HG03066 (cell line): Measurements from ENCODE around the gene SMARCB1.
A peak's percentile ranks its signal among the peaks of the same experiment; 100 is the strongest.

Source experiments
- ATAC-seq: cut with Tn5 transposase; IDR thresholded peaks from one replicate; pipeline ENCODE4 v1.9.1; 2021; ENCODE audit warnings: low read depth; ENCODE audit not compliant: unreplicated experiment

The SMARCB1 gene

GRCh38 chr22:23760056-23760455, 26.7 kb upstream of the SMARCB1 start:
- ATAC-seq = no peak

DNA sequence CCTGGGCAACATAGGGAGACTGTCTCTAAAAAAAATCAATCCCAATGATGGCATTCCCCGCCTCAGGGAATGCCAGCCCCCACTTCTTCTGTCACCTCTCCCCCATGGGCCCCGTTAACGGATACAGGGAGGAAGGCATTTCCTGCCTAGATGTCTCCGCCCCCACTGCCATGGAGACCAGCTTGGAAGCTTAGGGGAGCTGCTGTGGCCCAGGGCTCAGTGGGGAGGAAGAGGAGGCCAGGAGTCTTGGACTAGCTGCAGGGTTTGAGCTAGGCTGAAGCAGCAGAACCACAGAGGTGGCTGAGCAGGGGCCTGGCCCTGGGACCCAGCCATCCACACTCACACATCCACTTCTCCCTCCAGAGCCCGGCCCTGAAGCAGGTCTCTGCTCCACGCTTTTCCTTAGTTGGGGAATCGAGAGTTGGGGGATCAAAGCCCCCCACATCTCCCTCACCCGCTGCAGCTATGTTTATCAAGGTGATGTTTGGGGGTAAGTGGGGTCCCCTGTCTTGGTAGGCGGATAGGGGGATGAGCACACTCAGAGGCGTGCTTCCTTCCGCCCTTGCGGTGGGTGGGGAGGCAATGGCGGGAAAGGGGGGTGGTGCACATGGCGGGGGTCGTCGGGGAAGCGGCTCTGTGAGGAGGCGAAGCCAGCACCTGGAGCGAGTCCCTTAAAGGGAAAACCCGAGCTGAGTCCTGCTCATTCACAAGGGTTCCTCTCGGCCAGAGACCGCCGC, 23.8 kb upstream of the SMARCB1 start, which contains the start of gene C22orf15:
Gene C22orf15 (plus strand): TSS at position 149 of the 737 bp plus-strand sequence. CDS start 317 bp downstream, at position 466.
- no peak for ATAC-seq

GRCh38 chr22:23763579-23763945, 23.2 kb upstream of the SMARCB1 start:
- ATAC-seq = no peak

DNA sequence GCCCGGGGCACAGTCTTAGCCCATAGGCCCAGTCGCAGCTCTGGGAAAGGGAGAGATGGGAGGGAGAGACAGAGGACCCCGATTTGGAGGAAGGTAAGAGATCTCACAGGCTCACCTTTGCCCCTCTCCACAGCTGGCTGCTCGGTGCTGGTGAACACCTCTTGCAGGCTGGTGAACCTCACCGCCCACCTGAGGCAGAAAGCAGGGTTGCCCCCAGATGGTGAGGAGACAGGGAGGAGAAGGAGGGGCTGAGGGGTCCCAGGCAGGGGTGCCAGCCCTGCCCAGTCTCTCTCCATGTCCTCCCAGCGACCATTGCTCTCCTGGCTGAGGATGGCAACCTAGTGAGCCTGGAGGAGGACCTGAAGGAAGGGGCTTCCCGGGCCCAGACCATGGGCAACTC, 22.8 kb upstream of the SMARCB1 start:
- no peak for ATAC-seq

DNA sequence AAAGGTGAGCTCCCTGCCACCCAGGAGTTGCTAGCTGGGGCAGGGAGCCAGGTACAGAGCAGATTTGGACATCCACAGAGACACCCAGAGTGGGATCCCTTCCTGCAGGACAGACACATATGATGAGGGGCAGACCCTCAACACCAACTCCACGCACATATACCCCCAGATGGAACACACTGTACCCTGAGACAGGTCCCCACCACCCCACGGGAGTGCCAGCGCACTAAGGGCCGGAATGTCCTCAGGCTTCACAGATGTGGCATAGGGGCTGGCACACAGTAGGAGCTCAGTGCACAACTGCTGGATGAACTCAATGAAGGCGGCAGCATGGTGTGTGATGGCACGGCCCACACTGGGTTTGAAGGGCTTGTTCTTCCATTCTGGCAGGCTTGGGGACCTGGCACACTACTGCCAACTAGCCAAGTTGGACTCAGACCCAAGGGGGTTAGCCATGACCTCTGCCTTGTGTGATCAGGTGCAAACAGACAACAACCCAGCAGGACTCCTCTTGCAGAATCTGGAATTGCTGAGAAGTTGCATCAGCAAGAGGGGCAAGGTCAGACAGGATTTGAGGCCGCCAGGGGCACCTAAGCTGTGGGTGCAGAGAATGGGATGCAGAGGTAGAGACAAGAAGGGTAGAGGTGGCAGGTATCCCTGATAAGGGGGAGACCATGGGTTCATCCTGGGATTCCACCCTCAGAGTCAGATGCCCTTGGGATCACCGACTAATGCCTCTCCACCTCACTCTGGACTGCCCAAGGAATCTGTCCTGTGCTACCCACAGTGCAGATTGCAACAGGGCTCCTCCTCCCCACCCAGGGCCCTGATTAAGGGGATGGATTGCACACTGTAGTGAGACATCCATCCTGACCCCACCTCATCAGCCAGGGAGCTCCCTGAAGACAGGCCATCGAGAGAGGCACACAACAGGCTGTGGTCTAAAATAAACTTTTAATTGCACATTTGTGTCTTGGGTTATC, 21.6 kb upstream of the SMARCB1 start:
- no peak for ATAC-seq

GRCh38 chr22:23767303-23767672, 19.5 kb upstream of the SMARCB1 start:
- ATAC-seq = no peak

DNA sequence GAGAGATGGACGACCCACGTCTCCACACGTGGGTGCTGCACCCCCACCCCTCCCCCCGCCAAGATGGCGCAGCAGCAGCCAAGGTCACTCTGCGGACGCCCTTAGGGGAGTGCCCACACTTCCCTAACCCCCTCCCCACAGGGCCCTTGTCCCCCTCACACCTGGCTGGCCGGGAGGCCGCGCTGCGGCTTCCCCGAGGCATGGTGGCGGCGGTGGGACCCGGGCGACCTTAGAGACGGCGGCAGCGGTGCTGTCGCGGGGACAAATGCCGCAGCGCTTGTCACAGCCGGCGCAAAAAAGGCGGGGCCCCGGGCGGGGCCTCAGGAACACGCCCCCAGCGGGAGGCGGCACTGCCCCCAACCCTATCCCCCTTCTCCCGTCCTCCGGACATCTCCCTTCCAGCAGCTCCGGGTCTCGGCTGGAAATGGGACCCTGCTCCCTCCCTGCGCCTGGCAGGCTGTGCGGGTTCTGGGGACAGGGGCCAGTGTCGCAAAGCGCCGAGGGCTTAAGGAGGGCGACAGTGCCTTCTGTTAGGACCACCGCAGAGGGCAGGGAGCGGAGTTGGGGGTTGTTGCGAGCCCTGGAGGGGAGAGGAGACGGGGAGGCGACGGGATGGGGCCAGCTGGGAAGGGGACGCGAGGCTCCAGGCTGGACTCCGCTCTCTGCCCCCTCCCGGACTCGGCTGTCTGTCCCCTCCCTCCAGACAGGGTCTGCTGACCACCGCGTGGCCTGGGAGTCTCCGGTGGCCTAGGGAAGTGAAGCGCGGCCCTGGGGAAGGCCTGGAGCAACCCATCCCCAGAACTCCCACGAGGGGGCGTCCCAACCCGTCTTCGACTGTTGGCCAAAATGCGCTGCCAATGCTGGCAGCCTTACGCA, 18.9 kb upstream of the SMARCB1 start, which contains the start of gene CHCHD10:
Gene CHCHD10 (minus strand): TSS at position 300 of the 876 bp plus-strand sequence. CDS start 98 bp downstream, at position 202.
- ATAC-seq = peak; percentile 44

GRCh38 chr22:23769321-23769965, 17.3 kb upstream of the SMARCB1 start:
- no peak for ATAC-seq

DNA sequence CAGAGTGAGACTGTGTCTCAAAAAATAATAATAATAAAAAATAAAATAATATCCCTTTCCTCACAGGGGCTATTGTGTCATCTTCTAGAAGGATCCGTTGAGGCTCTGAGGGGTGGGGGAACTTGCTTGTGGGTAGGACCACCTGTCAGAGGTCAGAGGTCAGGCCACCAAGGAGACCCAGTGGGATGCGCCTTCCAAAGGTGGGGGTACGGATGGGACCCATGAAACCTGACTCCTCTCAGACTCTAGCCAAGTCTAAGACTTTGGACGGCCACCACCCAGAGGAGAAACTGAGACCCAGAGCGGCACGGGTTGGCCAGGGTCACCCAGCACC, 14.5 kb upstream of the SMARCB1 start:
- no peak for ATAC-seq

GRCh38 chr22:23772649-23773473, 13.9 kb upstream of the SMARCB1 start, which contains the start of gene MMP11:
TSS of gene MMP11 (plus strand) at chr22:23772849. CDS start at chr22:23772871, 22 bp downstream.
- ATAC-seq = no peak

DNA sequence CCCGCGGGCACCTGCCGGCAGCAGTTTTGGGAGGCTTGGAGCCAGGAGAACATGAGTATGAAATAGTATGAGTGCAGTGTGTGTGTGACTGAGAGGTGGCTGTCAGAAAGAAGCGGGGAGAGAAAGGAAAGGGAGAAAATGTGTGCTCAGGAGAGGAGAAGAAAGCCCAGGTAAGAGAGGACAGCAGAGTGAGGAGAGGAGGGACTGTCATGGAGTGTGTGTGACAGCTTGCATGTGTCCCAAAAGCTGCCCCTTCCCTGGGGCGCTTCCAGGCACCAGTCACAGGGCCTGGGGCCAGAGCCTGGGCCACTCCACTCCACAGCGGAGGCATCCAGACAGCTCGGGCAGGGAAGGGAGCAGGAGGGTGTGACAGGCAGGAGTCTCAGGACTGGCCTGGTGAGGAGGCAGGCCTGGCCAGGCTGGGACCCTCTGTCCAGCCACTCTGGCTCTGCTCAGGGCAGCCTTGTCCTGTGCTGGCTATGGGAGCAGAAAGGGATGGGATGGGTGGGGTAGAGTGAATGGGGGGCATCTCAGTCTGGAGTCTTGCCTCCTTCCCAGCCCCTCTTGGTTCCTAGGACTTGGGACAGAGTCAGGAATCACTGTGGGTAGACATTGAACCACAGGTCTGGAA, 13.2 kb upstream of the SMARCB1 start:
- no peak for ATAC-seq

- no peak for ATAC-seq
Observed at GRCh38 chr22:23774114-23774921, 12.4 kb upstream of the SMARCB1 start.

DNA sequence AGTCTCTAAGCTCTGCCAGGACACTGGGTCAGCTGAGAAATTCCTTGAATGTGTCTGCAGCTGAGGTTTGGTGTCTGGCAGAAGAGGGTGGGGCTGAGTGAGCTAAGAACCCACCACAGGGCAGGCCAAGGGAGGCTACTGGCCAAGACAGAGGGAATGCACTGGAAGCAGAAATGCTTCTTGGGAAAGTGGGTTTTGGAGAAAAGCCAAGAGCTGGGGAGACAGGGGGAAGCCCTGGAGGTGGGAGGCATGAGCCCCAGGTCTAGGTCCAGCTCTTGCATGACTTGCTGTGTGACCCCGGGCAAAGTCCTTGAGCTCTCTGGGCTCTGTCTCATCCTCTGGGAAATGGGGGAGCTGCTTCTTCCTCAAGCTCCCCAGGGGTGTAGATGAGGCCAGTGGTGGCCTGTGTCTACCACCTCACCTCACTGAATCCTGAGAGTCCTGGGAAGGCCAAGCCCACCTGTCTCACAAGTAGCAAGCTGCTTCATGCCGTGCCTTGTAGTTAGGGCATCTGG, 11.8 kb upstream of the SMARCB1 start:
- ATAC-seq = no peak

- ATAC-seq = no peak
Observed at GRCh38 chr22:23775779-23776375, 10.9 kb upstream of the SMARCB1 start.

GRCh38 chr22:23777776-23778576, 8.8 kb upstream of the SMARCB1 start:
- ATAC-seq = no peak

DNA sequence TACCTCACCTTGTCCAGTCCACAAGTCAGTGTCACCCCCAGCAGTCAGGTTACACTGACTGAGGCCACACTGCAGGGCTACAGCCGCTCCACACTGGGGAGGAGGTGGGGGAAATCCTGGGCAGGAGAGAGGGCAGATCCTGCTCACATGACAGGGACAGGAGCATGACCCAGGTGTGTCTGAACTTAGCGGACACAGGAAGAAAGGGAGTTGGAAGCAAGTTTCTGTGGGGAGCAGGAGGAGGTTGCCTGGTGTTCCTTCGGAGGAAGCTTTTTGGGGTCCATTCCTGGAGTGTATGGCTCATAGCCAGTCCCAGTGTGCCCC, 8.2 kb upstream of the SMARCB1 start:
- no peak for ATAC-seq

DNA sequence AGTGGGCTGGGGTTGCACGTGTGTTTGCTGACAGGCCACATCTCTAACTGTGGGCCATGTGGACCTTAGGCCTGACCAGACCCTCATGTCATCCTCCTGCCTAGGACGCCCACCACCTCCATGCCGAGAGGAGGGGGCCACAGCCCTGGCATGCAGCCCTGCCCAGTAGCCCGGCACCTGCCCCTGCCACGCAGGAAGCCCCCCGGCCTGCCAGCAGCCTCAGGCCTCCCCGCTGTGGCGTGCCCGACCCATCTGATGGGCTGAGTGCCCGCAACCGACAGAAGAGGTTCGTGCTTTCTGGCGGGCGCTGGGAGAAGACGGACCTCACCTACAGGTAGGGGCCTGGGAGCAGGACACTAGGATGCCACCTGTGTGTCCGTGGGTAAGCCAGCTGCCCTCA, 7.7 kb upstream of the SMARCB1 start:
- ATAC-seq = no peak
